ENCODE results near the gene MAP1LC3A.
A peak's percentile ranks its signal among the peaks of the same experiment; 100 is the strongest.

MAP1LC3A gene

DNA sequence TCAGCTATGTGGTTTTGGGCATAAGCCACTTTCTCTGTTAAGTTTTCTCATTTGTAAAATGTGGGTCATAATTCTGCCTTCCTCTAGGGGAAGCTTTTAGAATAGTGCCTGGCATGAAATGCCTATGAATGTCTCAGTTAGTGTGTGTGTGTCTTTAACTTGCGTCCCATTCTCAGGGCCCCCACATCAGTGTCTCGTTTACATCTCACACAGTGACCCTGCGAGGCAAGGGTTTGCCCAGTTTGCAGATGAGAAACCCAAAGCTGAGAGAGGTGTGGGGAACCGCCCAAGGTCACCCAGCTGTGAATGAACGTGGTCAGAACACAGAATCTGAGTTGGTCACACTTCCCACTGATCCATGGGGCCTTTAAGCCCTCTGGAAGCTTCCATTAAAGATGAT, 28.2 kb upstream of the MAP1LC3A start:
- no peak for DNase-seq

DNA sequence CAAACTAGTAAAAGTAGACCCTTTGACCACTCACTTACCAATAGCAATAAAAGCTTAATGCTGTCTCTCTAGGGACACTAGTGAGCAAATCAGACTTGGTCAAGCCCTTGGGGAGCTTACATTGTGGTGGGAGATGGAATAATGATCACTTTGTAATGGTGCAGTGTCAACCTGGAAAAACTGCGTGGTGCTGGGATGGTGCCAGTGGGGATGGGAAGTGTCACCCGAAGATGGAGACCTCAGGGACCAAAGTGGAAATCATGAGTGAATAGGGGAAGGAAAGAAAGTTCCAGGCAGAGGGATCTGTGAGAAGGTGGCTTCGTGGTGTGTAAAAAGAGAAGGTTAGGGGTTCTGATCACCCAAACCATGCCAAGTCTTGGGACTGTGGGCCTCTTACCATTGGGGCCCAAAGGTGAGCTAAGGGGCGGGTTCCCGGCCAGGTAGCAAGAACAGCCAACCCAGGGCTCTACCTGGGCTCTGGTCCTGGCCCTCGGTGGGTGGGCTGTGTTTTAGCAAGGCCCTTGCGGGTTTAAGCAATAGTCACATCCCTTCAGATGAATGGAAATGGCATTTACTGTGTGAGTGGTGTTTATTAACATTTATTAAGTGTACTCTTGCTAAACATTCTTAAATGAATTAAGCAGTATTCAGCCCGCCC, 26.8 kb upstream of the MAP1LC3A start:
- no peak for DNase-seq

DNA sequence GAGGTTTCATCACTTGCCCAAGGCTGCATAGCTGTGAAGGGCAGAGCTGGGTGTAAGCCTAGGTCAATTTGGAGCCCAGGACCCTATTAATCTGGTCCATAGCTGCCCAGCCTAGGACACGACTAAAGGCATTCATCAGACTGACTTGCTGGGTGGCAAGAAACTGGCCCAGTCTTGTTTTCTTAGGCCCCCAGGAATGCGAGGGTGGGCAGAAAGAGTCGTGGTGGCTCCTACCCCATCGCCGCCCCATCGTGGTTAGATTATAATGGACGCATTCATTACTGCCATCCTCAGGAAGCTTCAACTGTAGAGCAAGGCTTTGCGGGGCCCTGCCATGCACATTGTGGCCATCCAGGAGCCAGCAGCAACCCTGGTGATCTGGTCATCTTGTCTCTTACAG, 26.2 kb upstream of the MAP1LC3A start:
- no peak for DNase-seq

DNA sequence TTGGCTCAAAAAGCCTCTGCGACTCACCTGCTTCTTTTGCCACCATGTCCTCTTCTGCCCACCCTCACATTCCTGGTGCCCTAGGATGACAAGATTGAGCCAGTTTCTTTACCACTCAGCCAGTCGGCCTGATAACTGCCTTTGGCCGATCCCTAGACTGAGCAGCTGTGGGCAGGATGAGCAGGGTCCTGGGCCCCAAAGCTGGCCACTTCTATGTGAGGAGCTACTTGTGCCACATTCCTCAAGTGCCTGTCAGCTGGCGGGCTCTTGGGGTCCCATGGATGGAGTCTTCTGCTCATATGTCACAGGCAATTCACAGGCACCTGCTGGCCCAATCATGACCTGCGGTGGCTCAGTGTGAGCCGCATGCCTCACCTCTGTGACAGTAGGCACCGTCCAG, 25.8 kb upstream of the MAP1LC3A start:
- DNase-seq, result no peak

DNA sequence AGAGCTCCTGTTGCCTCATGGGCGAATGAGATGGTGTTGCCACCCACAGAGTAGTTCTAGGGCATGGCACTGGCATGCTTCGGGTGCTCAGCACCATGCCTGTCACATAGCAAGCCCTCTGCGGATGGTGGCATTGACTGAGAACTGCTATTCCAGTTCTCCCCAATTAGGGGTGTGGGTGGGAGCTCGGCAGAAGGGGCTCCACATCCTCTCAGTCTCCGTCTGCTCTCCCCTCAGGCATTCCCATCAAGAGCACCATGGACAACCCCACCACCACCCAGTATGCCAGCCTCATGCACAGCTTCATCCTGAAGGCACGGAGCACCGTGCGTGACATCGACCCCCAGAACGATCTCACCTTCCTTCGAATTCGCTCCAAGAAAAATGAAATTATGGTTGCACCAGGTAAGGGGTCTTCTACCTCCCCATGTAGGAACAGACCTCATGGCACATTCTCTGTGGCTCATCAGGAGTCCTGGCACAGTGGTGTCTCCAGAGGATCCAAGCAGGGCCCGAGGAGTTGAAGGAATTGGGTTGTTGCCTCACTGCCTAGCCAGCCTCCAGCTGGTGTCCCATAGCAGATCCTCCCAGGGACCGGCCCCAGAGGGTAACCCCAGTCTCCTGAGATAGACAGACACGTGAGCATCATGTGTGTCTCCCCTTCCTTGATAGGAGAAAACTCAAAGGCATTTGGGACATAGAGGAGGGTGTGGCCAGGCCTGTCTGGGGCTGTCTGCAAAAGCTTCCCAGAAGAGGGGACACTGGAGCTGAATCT, 23.9 kb upstream of the MAP1LC3A start:
- no peak for DNase-seq

DNA sequence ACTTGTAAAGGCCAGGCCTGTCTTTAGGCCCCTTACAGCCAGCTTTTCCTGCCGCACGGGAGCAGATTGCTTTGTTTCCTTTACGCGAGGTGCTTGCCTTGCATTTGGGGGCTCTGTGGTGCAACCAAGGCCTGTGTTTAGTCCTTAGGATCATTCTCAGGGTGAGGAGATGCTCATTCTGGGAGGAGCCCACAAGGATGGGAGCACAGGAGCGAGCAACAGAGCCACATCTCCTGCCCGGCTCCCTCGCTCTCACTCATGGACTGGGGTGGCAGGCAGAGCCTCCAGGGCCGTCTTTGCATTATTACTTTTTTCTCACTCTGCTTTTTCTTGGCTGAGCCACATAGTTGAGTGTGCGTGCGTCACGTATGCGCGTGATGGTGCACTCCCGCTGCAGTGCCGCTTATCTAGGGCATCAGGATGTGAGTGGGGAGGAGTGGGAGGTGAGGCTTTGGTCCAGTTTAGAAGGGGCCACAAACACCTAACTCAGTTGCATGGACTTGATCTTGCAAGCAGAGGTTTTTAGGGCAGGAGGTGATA, 23.1 kb upstream of the MAP1LC3A start:
- DNase-seq, result no peak

DNA sequence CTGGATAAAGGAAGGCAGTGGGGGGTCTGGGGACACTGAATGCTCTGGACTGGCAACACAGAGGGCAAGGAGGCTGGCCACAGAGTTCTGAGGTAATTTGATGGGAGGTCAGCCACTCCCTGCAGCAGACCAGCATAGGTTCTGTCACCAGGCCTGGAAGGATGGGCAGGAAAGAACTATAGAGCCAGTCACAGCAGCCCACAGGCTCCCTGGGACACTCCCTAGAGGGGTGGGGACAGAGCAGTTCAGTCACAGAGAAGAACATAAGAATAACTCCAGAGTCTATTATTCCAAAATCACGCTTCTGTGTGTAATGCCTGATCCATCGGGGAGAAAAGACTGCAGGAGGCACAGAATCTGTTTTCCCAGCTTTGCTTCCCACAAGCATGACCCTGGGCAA, 22.7 kb upstream of the MAP1LC3A start:
- DNase-seq, result no peak

DNA sequence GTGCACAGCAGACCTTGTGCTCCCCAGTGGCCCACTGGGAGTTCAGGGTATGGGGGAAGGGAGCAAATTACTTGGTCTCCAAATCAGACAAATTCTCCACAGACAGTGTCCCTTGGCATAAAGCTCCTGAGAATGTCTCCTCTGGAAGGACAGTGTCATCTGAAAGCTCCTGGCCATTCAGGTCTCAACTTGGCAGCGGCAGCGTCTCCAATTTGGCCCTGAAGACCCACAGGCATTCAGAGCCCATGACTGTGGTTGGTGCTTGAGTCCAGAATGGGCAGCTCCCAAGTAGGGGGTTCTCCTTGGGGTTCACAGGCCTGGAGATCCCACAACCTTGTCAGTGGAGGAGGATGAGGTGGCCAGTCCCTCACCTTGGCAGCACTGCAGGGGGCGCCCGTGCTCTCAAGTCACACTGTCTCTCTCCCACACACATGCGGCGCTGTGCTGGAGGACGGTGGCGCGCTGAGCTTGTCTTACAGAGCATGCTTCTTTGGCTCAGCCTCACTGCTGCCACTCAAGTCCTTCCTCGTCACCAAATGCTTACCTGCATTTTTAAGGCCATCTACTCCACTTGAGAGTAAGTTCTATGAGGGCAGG, 21.6 kb upstream of the MAP1LC3A start:
- DNase-seq, result peak; percentile 30 to 52

DNA sequence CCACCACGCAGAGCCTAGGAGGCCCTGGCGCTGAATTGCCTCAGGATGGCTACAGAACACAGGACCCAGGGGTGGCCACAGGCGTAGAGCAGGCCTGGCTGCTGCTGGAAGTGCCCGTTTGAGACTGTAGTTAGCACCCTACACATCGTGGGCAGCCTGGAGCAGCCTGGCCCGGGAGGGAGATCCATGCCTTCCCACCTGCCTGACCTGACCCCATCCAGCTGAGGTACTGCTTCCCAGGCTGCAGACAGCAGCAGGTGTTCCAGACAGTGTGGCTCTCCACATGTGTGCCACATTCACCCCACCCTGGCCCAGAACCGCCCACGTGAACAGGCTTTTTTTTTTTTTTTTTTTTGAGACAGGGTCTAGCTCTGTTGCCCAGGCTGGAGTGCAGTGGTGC, 20.9 kb upstream of the MAP1LC3A start:
- no peak for DNase-seq

DNA sequence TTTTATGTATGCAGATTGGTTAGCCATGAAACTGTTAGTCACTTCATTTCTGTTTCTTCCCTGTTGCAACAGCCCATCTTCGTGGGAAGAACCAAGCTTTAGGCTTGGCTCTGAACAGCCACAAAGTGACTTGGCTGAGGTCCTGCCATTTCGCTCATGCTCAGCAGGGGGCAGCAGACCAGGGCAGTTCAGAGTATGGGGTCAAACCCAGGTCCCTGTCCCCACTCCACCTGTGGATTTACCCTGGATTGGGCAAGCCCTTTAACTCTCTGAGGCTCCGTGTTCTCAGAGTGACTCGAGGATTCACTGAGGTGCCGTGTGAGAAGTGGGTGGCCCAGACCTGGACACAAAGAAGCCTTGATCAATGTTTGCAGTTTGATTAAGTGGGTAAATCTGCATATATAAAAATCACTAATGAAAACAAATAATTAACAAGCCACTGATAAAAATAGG, 19.8 kb upstream of the MAP1LC3A start:
- peak; percentile 52 to 57 for DNase-seq

DNA sequence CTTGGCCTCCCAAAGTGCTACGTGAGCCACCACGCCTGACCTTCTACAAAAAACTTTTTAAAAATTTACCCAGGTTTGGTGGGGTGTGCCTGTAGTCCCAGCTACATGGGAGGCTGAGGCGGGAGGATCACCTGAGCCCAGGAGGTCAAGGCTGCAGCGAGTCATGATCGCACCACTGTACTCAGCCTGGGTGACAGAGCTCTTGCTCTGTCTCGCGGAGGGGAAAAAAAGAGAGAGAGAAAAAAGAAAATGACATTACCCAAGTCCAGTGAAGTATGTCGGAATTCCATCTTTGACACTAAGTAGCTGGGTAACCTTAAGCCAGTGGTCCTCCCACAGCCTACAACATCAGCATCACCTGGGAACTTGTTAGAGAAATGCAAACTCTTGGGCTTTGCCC, 18.8 kb upstream of the MAP1LC3A start:
- DNase-seq, result no peak

DNA sequence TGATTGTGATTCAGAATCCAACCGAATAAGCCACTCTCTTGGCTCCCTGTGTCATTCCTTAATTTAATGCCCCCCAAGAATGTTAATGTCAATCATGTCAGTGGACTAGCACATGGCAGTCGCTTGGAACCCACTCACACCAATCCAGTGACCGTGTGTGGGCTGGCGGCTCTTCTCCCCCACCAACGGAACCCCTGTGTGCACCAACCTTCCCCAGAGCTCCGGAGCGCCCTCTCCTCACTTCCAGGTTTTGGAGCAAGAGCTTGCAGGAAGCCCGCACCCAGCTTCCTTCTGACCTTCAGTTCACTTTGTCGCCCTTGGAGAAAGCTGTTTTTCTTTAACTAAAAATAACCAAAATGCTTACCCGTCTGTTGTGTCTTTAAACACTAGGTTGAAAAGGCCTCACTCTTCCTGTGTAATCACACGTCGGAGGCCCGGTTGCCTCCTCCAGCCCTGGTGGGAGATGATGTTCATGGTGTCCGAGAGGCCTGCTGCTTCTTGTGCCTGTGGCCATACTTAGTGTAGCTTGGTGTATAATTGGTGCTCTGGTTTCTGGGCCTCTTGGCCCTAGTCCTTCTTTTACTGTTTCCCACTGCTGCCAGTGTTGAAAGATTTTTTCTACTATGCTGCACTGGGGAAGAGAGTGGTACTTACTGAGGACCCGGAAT, 17.8 kb upstream of the MAP1LC3A start:
- DNase-seq, result no peak

DNA sequence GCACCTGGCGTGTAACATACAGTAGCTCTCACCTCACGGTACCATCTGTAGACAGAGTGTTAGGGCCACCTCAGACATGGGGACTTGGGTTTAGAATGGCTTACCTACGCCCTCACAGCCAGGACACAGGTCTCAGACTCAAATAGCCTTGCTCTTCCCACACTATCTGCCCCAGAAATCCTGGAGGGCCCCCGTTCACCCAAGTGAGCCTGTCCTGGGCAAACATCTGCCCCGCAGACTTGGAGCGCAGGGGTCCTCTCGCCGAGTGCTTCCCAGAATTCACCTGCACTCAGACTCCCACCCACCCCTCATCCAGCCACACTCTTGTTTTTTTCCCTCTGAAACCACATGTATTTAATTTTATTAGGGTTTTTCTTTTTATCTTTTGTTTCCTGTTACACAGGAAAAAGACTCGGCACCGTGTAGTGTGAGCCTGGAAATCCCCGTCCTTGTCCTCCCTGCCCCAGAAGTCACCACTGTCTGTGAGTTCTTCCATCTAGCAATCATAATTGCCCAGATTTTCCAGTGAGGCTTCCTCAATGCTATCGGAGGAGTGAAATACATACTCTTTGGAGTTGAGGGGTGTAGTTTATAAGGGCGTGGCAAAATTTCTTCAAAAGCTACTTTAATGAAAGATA, 17.1 kb upstream of the MAP1LC3A start:
- peak; percentile 22 to 73 for DNase-seq

DNA sequence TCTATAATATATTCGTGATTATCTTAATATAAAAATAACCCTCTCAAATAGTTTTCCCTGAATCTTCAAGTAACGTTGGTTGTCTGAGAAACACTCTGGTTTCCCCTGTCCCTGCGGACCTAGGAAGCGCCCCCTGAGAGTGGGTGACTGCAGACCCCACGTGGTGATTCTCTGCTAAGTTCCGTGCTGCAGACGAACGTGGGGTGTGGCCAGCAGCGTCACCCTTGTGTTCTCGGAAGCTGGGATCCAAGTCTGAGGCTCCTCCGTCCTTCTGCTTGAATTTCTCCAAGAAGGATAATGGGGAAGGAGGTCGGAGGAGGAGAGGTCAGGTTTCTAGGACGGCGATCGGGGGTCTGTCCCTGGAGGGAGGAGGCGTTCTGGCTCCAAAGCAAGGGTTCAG, 16.6 kb upstream of the MAP1LC3A start:
- no peak for DNase-seq

DNA sequence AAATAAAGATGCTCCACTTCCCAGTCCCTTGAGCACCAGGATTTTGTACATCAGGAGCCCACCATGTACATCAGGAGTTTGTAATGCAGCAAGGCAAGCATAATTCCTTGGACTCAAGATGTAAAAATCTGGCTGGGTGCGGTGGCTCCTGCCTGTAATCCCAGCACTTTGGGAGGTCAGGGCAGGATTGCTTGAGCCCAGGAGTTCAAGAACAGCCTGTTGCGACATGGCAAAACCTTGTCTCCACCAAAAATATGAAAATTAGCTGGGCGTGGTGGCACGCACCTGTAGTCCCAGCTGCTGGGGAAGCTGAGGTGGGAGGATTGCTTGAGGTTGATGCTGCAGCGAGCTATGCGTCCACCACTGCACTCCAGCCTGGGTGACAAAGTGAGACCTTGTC, 16.1 kb upstream of the MAP1LC3A start:
- DNase-seq, result no peak

DNA sequence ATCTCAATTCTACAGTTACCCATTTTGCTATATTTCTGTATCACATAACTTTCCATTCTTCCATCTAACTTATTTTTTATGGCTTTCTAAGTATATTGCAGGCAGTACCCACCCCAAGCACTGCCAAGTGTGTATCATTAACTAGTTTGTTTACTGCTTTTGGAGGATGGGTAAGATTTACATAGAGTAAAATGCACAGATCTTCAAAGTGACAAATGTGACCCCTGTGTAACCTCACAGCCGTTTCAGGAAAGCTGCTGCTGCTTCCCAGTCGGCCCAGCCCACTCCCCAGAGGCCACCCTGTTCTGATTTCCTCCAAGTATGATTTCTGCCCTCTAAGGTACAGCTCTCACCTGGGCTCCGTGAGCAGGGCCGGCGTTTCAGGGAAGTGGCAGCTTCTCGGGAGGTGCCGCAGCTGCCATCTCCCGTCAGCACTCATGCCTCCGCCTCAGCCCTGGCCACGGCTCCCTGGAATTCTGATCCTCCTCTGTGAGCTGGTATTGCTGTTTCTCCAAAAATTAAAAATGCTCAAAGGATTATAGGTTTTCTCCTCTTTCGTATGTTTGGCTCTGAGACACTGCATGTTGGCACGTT, 15.0 kb upstream of the MAP1LC3A start:
- DNase-seq, result no peak

DNA sequence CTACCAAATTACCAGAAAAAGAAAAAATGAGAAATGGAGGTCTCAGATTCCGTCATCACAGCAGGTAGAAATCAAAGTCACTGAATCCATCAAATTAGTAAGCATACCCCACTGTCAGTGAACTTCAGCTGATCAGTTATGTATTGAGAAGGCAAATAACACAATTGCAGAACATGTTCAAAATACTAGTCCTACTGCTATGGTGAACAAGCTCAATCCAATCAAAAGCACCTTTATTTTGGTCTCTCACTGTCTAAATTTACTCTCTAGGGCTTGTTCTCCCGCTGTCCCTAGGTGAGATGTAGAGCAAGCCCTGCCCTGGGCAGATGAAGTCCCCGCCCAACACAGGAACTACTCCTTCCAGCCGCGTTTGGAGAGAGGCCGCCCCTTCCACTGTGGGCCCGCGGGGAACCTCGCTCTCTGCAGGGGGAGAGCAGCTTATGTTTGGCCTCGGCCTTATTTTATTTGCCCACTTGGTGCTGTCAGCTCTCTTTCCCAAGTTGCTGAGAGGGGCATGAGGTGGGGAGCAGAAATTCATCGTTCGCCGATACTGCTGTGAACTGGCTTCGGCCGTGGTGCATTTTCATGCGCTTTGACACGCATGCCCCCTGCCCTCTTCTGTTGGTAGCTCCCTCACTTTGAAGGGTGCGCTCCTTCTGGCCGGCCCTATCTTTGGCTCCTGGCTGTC, 14.3 kb upstream of the MAP1LC3A start:
- no peak for DNase-seq

DNA sequence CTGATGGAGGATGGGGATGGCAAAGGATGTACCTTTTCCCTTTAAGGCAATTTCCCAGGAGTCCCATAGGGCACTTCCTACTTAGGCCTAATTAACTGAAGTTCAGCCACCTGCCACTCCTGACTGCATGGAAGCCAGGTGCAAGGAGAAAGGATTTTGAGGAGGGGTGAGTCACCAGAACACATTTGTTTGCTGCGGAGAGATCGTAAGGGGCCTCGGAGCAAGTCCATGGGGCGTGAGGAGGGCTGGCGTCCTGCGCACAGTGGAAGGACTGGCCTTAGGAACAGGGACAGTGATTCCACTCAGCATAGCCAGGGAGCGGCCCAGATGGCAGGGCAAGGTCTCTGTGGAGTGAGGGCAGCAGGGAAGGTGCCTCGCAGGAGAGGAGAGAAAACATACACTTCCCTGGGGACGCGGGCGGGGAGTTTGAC, 11.8 kb upstream of the MAP1LC3A start:
- no peak for DNase-seq

DNA sequence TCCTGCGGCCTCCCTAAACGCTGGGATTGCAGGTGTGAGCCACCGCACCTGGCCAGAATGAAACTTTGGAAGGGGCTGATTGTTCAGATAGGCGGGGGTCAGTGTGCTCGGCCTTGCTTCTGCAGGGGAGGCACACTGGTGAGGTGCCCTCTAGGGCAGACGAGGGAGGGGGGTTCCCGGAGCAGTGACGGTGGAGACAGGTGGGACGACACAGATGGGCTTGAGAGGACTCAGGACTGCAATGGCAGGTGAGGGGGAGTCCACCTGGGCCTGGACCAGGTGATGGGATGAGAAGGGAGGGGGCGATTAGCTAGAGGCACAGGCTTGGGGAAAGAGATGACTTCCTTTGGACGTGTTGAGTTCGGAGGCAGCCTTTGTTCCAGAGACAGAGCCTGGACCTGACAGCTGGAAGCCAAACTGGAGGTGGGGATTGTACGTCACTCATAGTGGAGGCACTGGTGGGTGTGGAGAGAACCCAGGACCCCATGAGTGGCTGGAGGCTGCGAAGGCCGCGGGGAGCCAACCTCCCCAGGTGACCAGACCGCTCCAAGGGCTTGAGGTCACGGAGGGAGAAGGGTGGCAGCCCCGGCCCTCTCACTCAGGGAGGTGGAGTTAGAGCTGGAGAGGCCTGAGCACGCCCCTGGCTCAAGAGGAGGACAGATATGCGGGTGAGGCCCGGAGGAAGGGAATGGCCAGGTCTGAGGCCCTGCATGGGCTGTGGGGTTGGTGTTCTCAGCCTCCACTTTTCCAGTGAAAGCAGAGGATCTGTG, 10.5 kb upstream of the MAP1LC3A start:
- no peak for DNase-seq

DNA sequence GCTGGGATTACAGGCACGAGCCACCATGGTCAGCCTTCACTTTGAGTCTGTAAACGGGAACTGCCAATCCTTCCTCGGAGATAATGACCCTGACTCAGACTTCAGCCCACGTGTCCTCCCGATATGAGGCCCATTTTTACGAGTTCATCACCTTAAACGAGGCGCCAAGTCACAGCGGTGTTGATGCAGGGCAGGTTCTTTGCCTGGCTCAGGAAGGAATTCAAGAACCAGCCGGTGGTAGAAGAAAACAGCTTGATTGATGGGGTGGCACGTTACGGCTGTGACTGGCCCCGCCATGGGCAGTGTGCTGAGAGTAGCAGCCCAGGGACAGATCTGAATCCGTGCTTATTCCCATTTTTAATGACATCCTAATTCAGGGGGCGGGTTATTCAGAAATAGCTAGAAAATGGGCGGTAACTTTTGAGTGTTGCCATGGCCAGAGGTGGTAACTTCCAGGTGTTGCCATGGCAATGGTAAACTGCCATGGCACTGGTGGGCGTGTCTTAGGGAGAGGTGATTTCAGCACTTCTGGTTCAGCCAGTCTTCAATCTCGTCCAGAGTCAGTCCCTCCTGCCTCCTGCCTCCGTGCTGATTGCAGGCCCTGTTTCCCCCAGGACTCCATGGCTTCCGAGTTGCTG, 9.1 kb upstream of the MAP1LC3A start:
- DNase-seq, result peak in 1 of 2 donors; percentile 33

DNA sequence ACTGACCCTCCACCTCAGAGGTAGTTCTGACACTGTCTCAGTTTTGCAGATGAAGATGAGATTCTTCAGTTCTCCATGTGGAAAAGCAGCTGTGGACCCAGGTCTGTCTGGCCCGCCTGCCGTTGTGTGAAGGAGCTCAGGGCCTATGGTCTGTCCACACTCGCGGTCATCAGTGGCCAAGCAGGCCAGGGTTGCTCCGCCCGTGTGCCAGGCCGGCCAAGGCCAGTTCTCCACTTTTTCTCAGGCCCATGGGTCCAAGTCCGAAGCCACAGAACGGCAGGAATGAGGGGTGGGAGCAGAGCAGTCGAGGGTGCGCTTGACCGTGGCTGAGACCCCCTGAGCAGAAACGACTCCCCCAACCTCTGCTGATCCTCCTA, 8.6 kb upstream of the MAP1LC3A start:
- DNase-seq, result no peak
